HCT116 (cell line): Measurements from ENCODE around the gene PANX3. TPM values are rescaled to one million over a fixed set of nuclear protein-coding genes. Genes with fewer than 3 reads are reported as not detected.

Source experiments
- ATAC-seq: fragments of 200-7000 bp; cut with Tn5 transposase; 2 replicates; pipeline ENCODE4 v1.9.1; 2020; ENCODE audit warnings: mild to moderate bottlenecking, moderate library complexity
- BruUV-seq: library from RNA; stranded (reverse); fragments of 400-500 nt; replicated peaks from 2 replicates; lab custom pipeline; 2021; lab: Mats Ljungman, UMichigan
- CTCF ChIA-PET: fragments of 300-600 bp; sonication (Branson Sonifier 250); formaldehyde crosslinking; loops from one replicate; lab custom pipeline; 2021; ENCODE audit warnings: antibody characterized with exemption; lab: Charles Lee
- POLR2A ChIA-PET: fragments of 300-600, 350-600 bp; sonication (Branson Sonifier 250); formaldehyde crosslinking; loops from one replicate; lab custom pipeline; 2021; ENCODE audit warnings: antibody characterized with exemption; lab: Charles Lee
- RAD21 ChIA-PET, 2 experiments: fragments of 300-600 bp; sonication (Branson Sonifier 250); formaldehyde crosslinking; loops; one replicate each; lab custom pipeline; 2023; ENCODE audit warnings: low total read pairs in 2 of 2; ENCODE audit not compliant: uncharacterized antibody in 2 of 2, unreplicated experiment in 2 of 2, low non-redundant PET in 1 of 2; lab: Charles Lee
- DNase-seq: peaks from one replicate; pipeline ENCODE4 v3.0.0-alpha.2; 2010; ENCODE audit warnings: low read depth, low spot score
- H2AFZ ChIP-seq: fragments of 200-600 bp; shearing (Covaris generic), sonication (generic); 2 replicates; pipeline ENCODE4 v1.6.1; 2017; ENCODE audit warnings: low read depth, mixed run types, mixed read lengths, antibody characterized with exemption, low read length; ENCODE audit not compliant: poor library complexity, severe bottlenecking
- H3K27ac ChIP-seq: 2 replicates; pipeline ENCODE4 v1.5.1; 2012; ENCODE audit warnings: low read depth, low read length
- H3K27me3 ChIP-seq: fragments of 200-600 bp; sonication (generic); 2 replicates; pipeline ENCODE4 v1.6.1; 2016; ENCODE audit warnings: mixed run types, low read length, mixed read lengths; ENCODE audit not compliant: insufficient read depth
- H3K36me3 ChIP-seq, 2 experiments: fragments of 200-500 bp in 1 of 2; fragments of 200-600 bp in 1 of 2; sonication (Bioruptor generic) in 1 of 2; sonication (generic) in 1 of 2; 2 replicates each; pipeline versions ENCODE4 v1.5.1 to v1.6.1; 2014 to 2016; ENCODE audit warnings: low read length in 2 of 2, inconsistent platforms in 1 of 2, mixed read lengths in 1 of 2, mixed run types in 1 of 2; ENCODE audit not compliant: insufficient read depth in 2 of 2, control insufficient read depth in 1 of 2
- H3K4me1 ChIP-seq, 2 experiments: fragments of 200-600 bp in 1 of 2; sonication (generic) in 1 of 2; 2 replicates each; pipeline versions ENCODE4 v1.5.1 to v1.6.1; 2012 to 2017; ENCODE audit warnings: low read length in 2 of 2, inconsistent platforms in 1 of 2, mild to moderate bottlenecking in 1 of 2, mixed read lengths in 1 of 2, mixed run types in 1 of 2, moderate library complexity in 1 of 2; ENCODE audit not compliant: insufficient read depth in 2 of 2, control insufficient read depth in 1 of 2
- H3K4me2 ChIP-seq: fragments of 200-600 bp; sonication (generic); 2 replicates; pipeline ENCODE4 v1.6.1; 2017; ENCODE audit warnings: mixed run types, low read length, mixed read lengths
- H3K4me3 ChIP-seq, 2 experiments: fragments of 200-600 bp in 1 of 2; sonication (generic) in 1 of 2; replicated peaks in 1 of 2; 2 replicates each; pipeline ENCODE4 v1.5.1; 2011 to 2016; ENCODE audit warnings: low read length in 2 of 2, control low read depth in 1 of 2, low read depth in 1 of 2, mild to moderate bottlenecking in 1 of 2, mixed read lengths in 1 of 2, mixed run types in 1 of 2
- H3K79me2 ChIP-seq: fragments of 200-600 bp; sonication (generic); 2 replicates; pipeline ENCODE4 v1.6.1; 2017; ENCODE audit warnings: mild to moderate bottlenecking, mixed run types, low read length, moderate library complexity, mixed read lengths; ENCODE audit not compliant: insufficient read depth
- H3K9ac ChIP-seq: fragments of 200-600 bp; sonication (generic); 2 replicates; pipeline ENCODE4 v1.6.1; 2016; ENCODE audit warnings: low read length, mixed read lengths
- H3K9me2 ChIP-seq: fragments of 200-600 bp; sonication (generic), shearing (Covaris generic); 2 replicates; pipeline ENCODE4 v1.6.1; 2017; ENCODE audit warnings: mixed run types, mild to moderate bottlenecking, moderate library complexity; ENCODE audit not compliant: insufficient read depth
- H3K9me3 ChIP-seq, 2 experiments: fragments of 200-500 bp in 1 of 2; fragments of 200-600 bp in 1 of 2; sonication (Bioruptor generic) in 1 of 2; sonication (generic) in 1 of 2; 2 replicates each; pipeline ENCODE4 v1.6.1; 2014 to 2017; ENCODE audit warnings: low read length in 2 of 2, mixed read lengths in 2 of 2, inconsistent platforms in 1 of 2, low read depth in 1 of 2, mild to moderate bottlenecking in 1 of 2, mixed run types in 1 of 2, moderate library complexity in 1 of 2; ENCODE audit not compliant: control insufficient read depth in 1 of 2, insufficient read depth in 1 of 2
- H4K20me1 ChIP-seq: fragments of 200-600 bp; sonication (generic), shearing (Covaris generic); 2 replicates; pipeline ENCODE4 v1.6.1; 2017; ENCODE audit warnings: mixed run types, mild to moderate bottlenecking, moderate library complexity; ENCODE audit not compliant: insufficient read depth
- CBX3 ChIP-seq: IDR thresholded peaks from 2 replicates; pipeline ENCODE4 v1.6.1; 2012; ENCODE audit warnings: low read depth
- CEBPB ChIP-seq: IDR thresholded peaks from 2 replicates; pipeline ENCODE4 v1.6.1; 2012; ENCODE audit warnings: low read depth
- EGR1 ChIP-seq: IDR thresholded peaks from 2 replicates; pipeline ENCODE4 v1.6.1; 2012; ENCODE audit warnings: low read depth
- ELF1 ChIP-seq: IDR thresholded peaks from 2 replicates; pipeline ENCODE4 v1.6.1; 2012; ENCODE audit warnings: low read depth, borderline replicate concordance
- EZH2 ChIP-seq: fragments of 200-600 bp; sonication (generic); IDR thresholded peaks from 2 replicates; pipeline ENCODE4 v1.6.1; 2017; ENCODE audit warnings: antibody characterized with exemption, mixed run types
- EZH2phosphoT487 ChIP-seq: fragments of 200-600 bp; IDR thresholded peaks from 2 replicates; pipeline ENCODE4 v1.6.1; 2018; ENCODE audit warnings: antibody characterized with exemption, borderline replicate concordance
- FOSL1 ChIP-seq: IDR thresholded peaks from 2 replicates; pipeline ENCODE4 v1.6.1; 2012; ENCODE audit warnings: low read depth
- POLR2A ChIP-seq: IDR thresholded peaks from 2 replicates; pipeline ENCODE4 v1.7.0; 2011; ENCODE audit warnings: borderline replicate concordance; ENCODE audit not compliant: insufficient read depth, insufficient read length; ENCODE audit errors: extremely low read depth
- POLR2AphosphoS5 ChIP-seq: IDR thresholded peaks from 2 replicates; pipeline ENCODE4 v1.6.1; 2011; ENCODE audit warnings: mild to moderate bottlenecking, low read depth, low read length, moderate library complexity
- RAD21 ChIP-seq: IDR thresholded peaks from 2 replicates; pipeline ENCODE4 v1.6.1; 2012; ENCODE audit warnings: low read depth, mild to moderate bottlenecking
- SIN3A ChIP-seq: IDR thresholded peaks from 2 replicates; pipeline ENCODE4 v1.6.1; 2012; ENCODE audit warnings: low read depth
- SP1 ChIP-seq: IDR thresholded peaks from 2 replicates; pipeline ENCODE4 v1.6.1; 2012; ENCODE audit warnings: low read depth
- SRF ChIP-seq: IDR thresholded peaks from 2 replicates; pipeline ENCODE4 v1.6.1; 2012; ENCODE audit warnings: low read depth
- TCF7L2 ChIP-seq: IDR thresholded peaks from 2 replicates; pipeline ENCODE4 v1.7.0; 2011; ENCODE audit warnings: borderline replicate concordance, inconsistent platforms; ENCODE audit not compliant: insufficient read depth, insufficient read length; ENCODE audit errors: extremely low read depth
- YY1 ChIP-seq: IDR thresholded peaks from 2 replicates; pipeline ENCODE4 v1.6.1; 2011; ENCODE audit warnings: low read length, low read depth, moderate library complexity, mild to moderate bottlenecking; ENCODE audit not compliant: insufficient replicate concordance; ENCODE audit errors: extremely low read depth
- ZFX ChIP-seq: fragments of 450-650 bp; IDR thresholded peaks from 2 replicates; pipeline ENCODE4 v1.6.1; 2017
- ZNF274 ChIP-seq: fragments of 200-500 bp; sonication (Bioruptor generic); IDR thresholded peaks from 2 replicates; pipeline ENCODE4 v1.6.1; 2014; ENCODE audit warnings: mild to moderate bottlenecking, low read depth, low read length, inconsistent platforms
- intact Hi-C: fragments of 100-400 bp; cut with micrococcal nuclease; formaldehyde crosslinking; loops from 2 replicates; pipeline ENCODE4 v1.10.0; 2022
- total RNA-seq: library from RNA; stranded (reverse); gene quantifications from one replicate; pipeline ENCODE4 v1.2.1, GENCODE V29; 2021; ENCODE audit not compliant: unreplicated experiment
- TF ChIP-seq, protein P1 (sequence below): IDR thresholded peaks from 2 replicates; pipeline ENCODE4 v1.6.1; 2012; ENCODE audit warnings: low read depth
- TF ChIP-seq, protein P2 (sequence below): IDR thresholded peaks from 2 replicates; pipeline ENCODE4 v1.6.1; 2012

Gene PANX3
- total RNA-seq, 1 experiment from 2014 or later = not detected

GRCh38 chr11:124597626-124598025, 13.6 kb upstream of the PANX3 start:
- ChIA-PET CTCF (no interaction called here), POLR2A (no interaction called here), RAD21 (no interaction called here)
- Histone ChIP-seq H3K9ac (no peak overlapping the region), H3K36me3 (no peaks in the 10 kb centered on the region), H3K9me3 (no peaks in the 10 kb centered on the region), H3K4me1 (no peaks in the 10 kb centered on the region), H3K79me2 (no peaks in the 10 kb centered on the region), H4K20me1 (no peaks in the 10 kb centered on the region), H3K27ac (no peak overlapping the region), H3K27me3 (peaks cover 59% of the 10 kb centered on the region), H3K4me3 (no peak overlapping the region)
- DNase-seq (no peak), ATAC-seq (no peak)
- no peak for TF ChIP-seq SIN3A
- TF ChIP-seq ELF1 = no peak
- TF ChIP-seq ZFX = no peak
- TF ChIP-seq, protein P1, sequence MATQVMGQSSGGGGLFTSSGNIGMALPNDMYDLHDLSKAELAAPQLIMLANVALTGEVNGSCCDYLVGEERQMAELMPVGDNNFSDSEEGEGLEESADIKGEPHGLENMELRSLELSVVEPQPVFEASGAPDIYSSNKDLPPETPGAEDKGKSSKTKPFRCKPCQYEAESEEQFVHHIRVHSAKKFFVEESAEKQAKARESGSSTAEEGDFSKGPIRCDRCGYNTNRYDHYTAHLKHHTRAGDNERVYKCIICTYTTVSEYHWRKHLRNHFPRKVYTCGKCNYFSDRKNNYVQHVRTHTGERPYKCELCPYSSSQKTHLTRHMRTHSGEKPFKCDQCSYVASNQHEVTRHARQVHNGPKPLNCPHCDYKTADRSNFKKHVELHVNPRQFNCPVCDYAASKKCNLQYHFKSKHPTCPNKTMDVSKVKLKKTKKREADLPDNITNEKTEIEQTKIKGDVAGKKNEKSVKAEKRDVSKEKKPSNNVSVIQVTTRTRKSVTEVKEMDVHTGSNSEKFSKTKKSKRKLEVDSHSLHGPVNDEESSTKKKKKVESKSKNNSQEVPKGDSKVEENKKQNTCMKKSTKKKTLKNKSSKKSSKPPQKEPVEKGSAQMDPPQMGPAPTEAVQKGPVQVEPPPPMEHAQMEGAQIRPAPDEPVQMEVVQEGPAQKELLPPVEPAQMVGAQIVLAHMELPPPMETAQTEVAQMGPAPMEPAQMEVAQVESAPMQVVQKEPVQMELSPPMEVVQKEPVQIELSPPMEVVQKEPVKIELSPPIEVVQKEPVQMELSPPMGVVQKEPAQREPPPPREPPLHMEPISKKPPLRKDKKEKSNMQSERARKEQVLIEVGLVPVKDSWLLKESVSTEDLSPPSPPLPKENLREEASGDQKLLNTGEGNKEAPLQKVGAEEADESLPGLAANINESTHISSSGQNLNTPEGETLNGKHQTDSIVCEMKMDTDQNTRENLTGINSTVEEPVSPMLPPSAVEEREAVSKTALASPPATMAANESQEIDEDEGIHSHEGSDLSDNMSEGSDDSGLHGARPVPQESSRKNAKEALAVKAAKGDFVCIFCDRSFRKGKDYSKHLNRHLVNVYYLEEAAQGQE = no peak
- no peak for TF ChIP-seq CEBPB
- TF ChIP-seq EZH2 = no peak
- no peak for TF ChIP-seq POLR2AphosphoS5
- no peak for TF ChIP-seq YY1
- TF ChIP-seq ZNF274 = no peak
- no peak for TF ChIP-seq EGR1
- TF ChIP-seq EZH2phosphoT487 = no peak
- TF ChIP-seq SP1 = no peak
- TF ChIP-seq TCF7L2 = no peak
- no peak for TF ChIP-seq SRF
- no peak for TF ChIP-seq POLR2A
- no peak for TF ChIP-seq FOSL1
- TF ChIP-seq CBX3 = no peak
- TF ChIP-seq, protein P2, sequence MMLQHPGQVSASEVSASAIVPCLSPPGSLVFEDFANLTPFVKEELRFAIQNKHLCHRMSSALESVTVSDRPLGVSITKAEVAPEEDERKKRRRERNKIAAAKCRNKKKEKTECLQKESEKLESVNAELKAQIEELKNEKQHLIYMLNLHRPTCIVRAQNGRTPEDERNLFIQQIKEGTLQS = no peak
- TF ChIP-seq RAD21 = no peak
- TF ChIP-seq, all 23 proteins: peak for 0
- intact Hi-C loops = no loop called here
- Histone ChIP-seq H3K4me2 (no peak overlapping the region), H2AFZ (no peak overlapping the region), H3K9me2 (no peaks in the 10 kb centered on the region)
- no TSS peak for BruUV-seq
